DOHH2 (cell line): Measurements from ENCODE around the gene KCNIP1.

Source experiments
- H3F3A ChIP-seq: fragments of 200-600 bp; sonication (generic), shearing (Covaris generic); 2 replicates; pipeline ENCODE4 v1.6.0; 2016; ENCODE audit warnings: antibody characterized with exemption, mild to moderate bottlenecking; ENCODE audit not compliant: control insufficient read depth, insufficient read depth
- H3K27ac ChIP-seq: fragments of 200-600 bp; sonication (generic); 2 replicates; pipeline ENCODE4 v1.5.1; 2014; ENCODE audit warnings: low read depth, mild to moderate bottlenecking, low read length, moderate library complexity
- H3K27me3 ChIP-seq: fragments of 200-600 bp; sonication (generic); 2 replicates; pipeline ENCODE4 v1.6.1; 2014; ENCODE audit warnings: mild to moderate bottlenecking, low read length, mixed read lengths; ENCODE audit not compliant: control insufficient read depth
- H3K36me3 ChIP-seq: fragments of 200-600 bp; sonication (generic); 2 replicates; pipeline ENCODE4 v1.6.1; 2014; ENCODE audit warnings: mild to moderate bottlenecking, low read length, moderate library complexity, mixed read lengths; ENCODE audit not compliant: control insufficient read depth
- H3K4me1 ChIP-seq: fragments of 200-600 bp; sonication (generic); 2 replicates; pipeline ENCODE4 v1.6.1; 2014; ENCODE audit warnings: mild to moderate bottlenecking, low read length, mixed read lengths; ENCODE audit not compliant: control insufficient read depth
- H3K4me2 ChIP-seq: fragments of 200-600 bp; sonication (generic); 2 replicates; pipeline ENCODE4 v1.6.0; 2014; ENCODE audit warnings: mild to moderate bottlenecking, low read length, moderate library complexity
- H3K4me3 ChIP-seq: fragments of 200-600 bp; sonication (generic); 2 replicates; pipeline ENCODE4 v1.5.1; 2014; ENCODE audit warnings: mild to moderate bottlenecking, low read length, mixed read lengths
- H3K79me2 ChIP-seq: fragments of 200-600 bp; sonication (generic); 2 replicates; pipeline ENCODE4 v1.6.1; 2014; ENCODE audit warnings: mild to moderate bottlenecking, low read length, mixed read lengths; ENCODE audit not compliant: control insufficient read depth
- H3K9me2 ChIP-seq: fragments of 200-600 bp; sonication (generic); replicated peaks from 2 replicates; pipeline ENCODE4 v1.6.1; 2014; ENCODE audit warnings: mild to moderate bottlenecking, low read length, mixed read lengths; ENCODE audit not compliant: control insufficient read depth
- H3K9me3 ChIP-seq: fragments of 200-600 bp; sonication (generic); 2 replicates; pipeline ENCODE4 v1.6.1; 2014; ENCODE audit warnings: antibody characterized with exemption, low read length, mixed read lengths; ENCODE audit not compliant: control insufficient read depth, insufficient read depth
- H4K20me1 ChIP-seq: fragments of 200-600 bp; sonication (generic); 2 replicates; pipeline ENCODE4 v1.6.0; 2014; ENCODE audit warnings: low read depth, mild to moderate bottlenecking, antibody characterized with exemption, low read length, moderate library complexity; ENCODE audit not compliant: control insufficient read depth, insufficient read depth
- EZH2phosphoT487 ChIP-seq: fragments of 200-600 bp; sonication (generic); IDR thresholded peaks from 2 replicates; pipeline ENCODE4 v1.6.1; 2017; ENCODE audit warnings: borderline replicate concordance, mild to moderate bottlenecking, antibody characterized with exemption, low read length, moderate library complexity, mixed read lengths
- TF ChIP-seq, protein P1 (sequence below): fragments of 200-600 bp; sonication (generic); IDR thresholded peaks from one replicate; pipeline ENCODE4 v1.5.1; 2014; ENCODE audit warnings: antibody characterized with exemption, mild to moderate bottlenecking, low read depth, low read length; ENCODE audit not compliant: poor library complexity, severe bottlenecking

Gene KCNIP1

GRCh38 chr5:170612256-170612678, 108.4 kb downstream of the KCNIP1 start:
- Histone ChIP-seq H3K4me3 (no peak overlapping the region), H3K4me1 (no peaks in the 10 kb centered on the region), H3K27ac (no peak overlapping the region), H3F3A (no peaks in the 10 kb centered on the region), H3K79me2 (no peaks in the 10 kb centered on the region), H4K20me1 (no peaks in the 10 kb centered on the region), H3K4me2 (no peak overlapping the region), H3K9me2 (no peaks in the 10 kb centered on the region), H3K9me3 (no peaks in the 10 kb centered on the region), H3K27me3 (peaks cover 8% of the 10 kb centered on the region; the same call in 1 of the 2 replicates), H3K36me3 (no peaks in the 10 kb centered on the region)
- no peak for TF ChIP-seq EZH2phosphoT487

- no peaks in the 10 kb centered on the region for H4K20me1 ChIP-seq
- no peaks in the 10 kb centered on the region for H3K9me2 ChIP-seq
- no peaks in the 10 kb centered on the region for H3K36me3 ChIP-seq
- no peak overlapping the region for H3K4me2 ChIP-seq
- H3K27ac ChIP-seq = no peak overlapping the region
- no peak for TF ChIP-seq EZH2phosphoT487
- TF ChIP-seq, protein P1, sequence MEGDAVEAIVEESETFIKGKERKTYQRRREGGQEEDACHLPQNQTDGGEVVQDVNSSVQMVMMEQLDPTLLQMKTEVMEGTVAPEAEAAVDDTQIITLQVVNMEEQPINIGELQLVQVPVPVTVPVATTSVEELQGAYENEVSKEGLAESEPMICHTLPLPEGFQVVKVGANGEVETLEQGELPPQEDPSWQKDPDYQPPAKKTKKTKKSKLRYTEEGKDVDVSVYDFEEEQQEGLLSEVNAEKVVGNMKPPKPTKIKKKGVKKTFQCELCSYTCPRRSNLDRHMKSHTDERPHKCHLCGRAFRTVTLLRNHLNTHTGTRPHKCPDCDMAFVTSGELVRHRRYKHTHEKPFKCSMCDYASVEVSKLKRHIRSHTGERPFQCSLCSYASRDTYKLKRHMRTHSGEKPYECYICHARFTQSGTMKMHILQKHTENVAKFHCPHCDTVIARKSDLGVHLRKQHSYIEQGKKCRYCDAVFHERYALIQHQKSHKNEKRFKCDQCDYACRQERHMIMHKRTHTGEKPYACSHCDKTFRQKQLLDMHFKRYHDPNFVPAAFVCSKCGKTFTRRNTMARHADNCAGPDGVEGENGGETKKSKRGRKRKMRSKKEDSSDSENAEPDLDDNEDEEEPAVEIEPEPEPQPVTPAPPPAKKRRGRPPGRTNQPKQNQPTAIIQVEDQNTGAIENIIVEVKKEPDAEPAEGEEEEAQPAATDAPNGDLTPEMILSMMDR = no peak
- H3K4me1 ChIP-seq = no peaks in the 10 kb centered on the region
- H3K27me3 ChIP-seq = peaks cover 8% of the 10 kb centered on the region; the same call in 1 of the 2 replicates
- H3K9me3 ChIP-seq = no peaks in the 10 kb centered on the region
- H3F3A ChIP-seq = no peaks in the 10 kb centered on the region
- no peak overlapping the region for H3K4me3 ChIP-seq
- no peaks in the 10 kb centered on the region for H3K79me2 ChIP-seq
Measured at GRCh38 chr5:170614065-170614490, 110.3 kb downstream of the KCNIP1 start.

DNA sequence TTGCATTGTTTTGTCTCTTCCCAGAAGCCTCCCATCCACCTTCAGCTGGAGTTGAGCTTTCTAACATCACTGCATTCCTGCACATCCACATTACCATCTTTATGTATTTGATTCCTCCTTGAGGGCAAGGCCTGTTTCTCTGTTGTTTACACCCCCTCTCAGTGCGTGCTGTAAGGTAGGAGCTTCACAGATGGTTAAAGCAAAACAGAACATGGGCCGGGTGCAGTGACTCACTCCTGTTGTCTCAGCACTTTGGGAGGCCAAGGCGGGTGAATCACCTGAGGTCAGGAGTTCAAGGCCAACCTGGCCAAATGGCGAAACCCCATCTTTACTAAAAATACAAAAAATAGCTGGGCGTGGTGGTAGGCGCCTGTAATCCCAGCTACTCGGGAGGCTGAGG, 110.9 kb downstream of the KCNIP1 start:
- Histone ChIP-seq H3K4me3 (no peak overlapping the region), H3K79me2 (no peaks in the 10 kb centered on the region), H3K27ac (no peak overlapping the region), H3F3A (no peaks in the 10 kb centered on the region), H3K4me2 (no peak overlapping the region), H3K9me2 (no peaks in the 10 kb centered on the region), H3K27me3 (peaks cover 8% of the 10 kb centered on the region; the same call in 1 of the 2 replicates), H3K9me3 (no peaks in the 10 kb centered on the region), H4K20me1 (no peaks in the 10 kb centered on the region), H3K4me1 (no peaks in the 10 kb centered on the region), H3K36me3 (no peaks in the 10 kb centered on the region)
- TF ChIP-seq EZH2phosphoT487 = no peak
- TF ChIP-seq, protein P1 = no peak

DNA sequence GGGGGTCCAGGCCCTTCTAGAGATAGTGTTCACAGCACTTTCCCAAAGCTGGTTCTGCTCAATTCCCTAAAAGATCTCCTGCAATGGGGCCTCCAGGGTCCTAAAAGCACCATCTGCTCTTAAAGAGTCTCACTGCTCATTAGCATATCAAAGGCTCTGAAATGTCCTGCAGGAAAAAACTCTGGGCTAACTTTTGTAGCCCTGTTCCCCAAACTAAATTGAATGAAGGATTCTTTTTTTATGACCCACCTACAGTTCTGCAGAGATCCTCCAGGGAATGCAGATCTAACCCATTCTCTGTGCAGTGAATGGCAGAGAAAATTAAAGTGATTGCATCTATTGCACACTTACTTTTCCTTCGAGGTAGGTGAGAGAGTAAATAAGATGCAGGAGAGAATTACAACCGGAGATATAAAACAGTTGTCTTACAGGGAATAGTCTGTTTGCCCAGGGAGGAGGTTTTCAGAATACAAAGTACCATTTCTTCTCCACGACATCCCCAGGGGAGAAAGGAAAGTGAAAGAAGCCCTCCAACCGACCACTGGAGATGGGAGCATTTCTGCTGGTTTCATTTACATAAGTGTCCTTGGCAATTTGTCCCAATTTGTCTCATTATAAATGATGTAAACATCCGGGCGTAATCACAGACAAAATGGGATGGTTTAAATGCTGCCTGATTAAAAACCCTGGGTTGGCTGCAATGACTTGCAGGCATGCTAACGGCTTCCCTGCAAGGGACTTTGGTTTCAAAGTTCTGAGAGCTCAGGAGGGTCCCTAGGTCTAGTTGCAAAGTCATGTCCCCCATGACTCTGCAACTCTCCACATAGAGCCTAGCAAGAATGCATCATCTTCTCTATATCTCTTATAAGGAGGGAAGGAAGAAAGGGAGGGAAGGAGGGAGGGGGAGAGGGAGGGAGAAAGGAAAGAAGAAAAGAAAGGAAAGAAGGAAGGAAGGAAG, 114.0 kb downstream of the KCNIP1 start:
- Histone ChIP-seq H3K79me2 (no peaks in the 10 kb centered on the region), H3K36me3 (no peaks in the 10 kb centered on the region), H3K9me3 (no peaks in the 10 kb centered on the region), H3K4me3 (no peak overlapping the region), H3K4me2 (no peak overlapping the region), H3F3A (no peaks in the 10 kb centered on the region), H4K20me1 (no peaks in the 10 kb centered on the region), H3K27ac (no peak overlapping the region), H3K4me1 (no peaks in the 10 kb centered on the region), H3K27me3 (peaks cover 8% of the 10 kb centered on the region; the same call in 1 of the 2 replicates), H3K9me2 (no peaks in the 10 kb centered on the region)
- TF ChIP-seq EZH2phosphoT487 = no peak
- TF ChIP-seq, protein P1 = no peak
